Heart left ventricle (tissue), 13 donors: ENCODE data around the gene GPR25.

ENCODE experiments used
- CTCF ChIP-seq, 12 donors: fragments of 200-600 bp; sonication (generic) in 4 of 12; IDR thresholded peaks; one replicate each; pipeline versions ENCODE4 v1.5.0 to v1.8.0; 2018 to 2022; ENCODE audit warnings: antibody characterized with exemption in 12 of 12, mild to moderate bottlenecking in 5 of 12
- POLR2A ChIP-seq, 2 donors: fragments of 450-650 bp; IDR thresholded peaks; one replicate each; pipeline ENCODE4 v1.6.1; 2017; ENCODE audit warnings: antibody characterized with exemption in 2 of 2, mild to moderate bottlenecking in 2 of 2, moderate library complexity in 2 of 2
- donor health status: ischemic (EF 13 %, LVEDD 7.1; RV severe dilation, severe dysfunction).
- donor health status: DM: no; HTN: yes; CAD: no.
- donor health status: DM: no; HTN: no; CAD: no.
- donor health status: ischemic (EF 25% LVEDD 6.9; RV normal size, moderate dysfunction).
- donor health status: ischemic (EF 25% LVEDD 5.7; RV mildly dilated, moderate dysfunction).
- donor health status: ischemic (EF 35%, LVEDD 5.7; RV mildly dilated, moderate dysfunction).
- donor health status: nonischemic (EF 11% LVEDD 7.7; RV severe dilation, severe dysfunction).
- donor health status: DM: yes; HTN: yes; CAD: no.
- donor health status: PGD.
- donor health status: ischemic (EF 29% LVEDD 5.4; RV normal size, mild dysfunction).
- donor health status: nonischemic (EF 23%, LVEDD 6.1; RV moderate dilation, normal function).

DNA sequence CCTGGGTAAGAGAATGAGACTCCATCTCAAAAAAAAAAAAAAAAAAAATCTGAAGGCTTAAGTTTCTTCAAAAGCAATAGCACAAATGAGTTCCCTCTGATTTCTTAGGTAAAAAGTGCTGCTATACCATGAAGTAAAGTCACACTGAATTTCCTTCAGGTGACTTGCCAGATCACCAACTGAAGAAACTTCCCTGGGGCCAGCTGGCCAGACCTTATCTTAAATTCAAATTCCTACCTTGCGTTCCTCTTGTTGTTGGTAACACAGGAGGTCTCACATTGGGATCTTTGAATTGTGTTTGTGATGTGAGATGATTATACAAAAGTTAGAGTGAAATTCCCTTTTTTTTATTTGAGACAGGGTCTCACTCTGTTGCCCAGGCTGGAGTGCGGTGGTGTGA is 33.7 kb downstream of the GPR25 start:
- TF ChIP-seq CTCF (IDR thresholded peaks at IDR 0.05) (no peak), POLR2A (IDR thresholded peaks at IDR 0.05) (no peak)
